ENCODE measurements around the gene FEV.

Gene FEV

DNA sequence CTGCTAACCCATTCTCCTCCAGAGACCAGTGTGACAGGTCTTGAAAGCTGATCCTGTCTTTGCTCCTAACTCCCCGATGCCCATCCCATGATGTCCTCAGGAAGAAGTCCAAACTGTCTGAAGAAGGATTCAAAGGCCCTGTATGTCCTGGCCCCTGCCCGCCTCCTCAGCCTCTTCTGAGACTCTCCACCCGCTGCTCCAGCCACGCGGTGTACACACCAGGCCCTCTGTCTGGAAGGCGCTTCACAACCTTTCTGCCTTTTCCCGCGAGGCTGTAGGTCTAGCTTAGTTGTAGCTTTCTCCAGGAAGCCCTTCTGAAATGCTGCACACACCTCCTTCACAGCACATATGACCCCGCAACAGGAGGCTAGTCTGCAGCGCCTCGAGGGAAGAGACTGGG, 31.7 kb upstream of the FEV start:
- DNase-seq, result no peak

DNA sequence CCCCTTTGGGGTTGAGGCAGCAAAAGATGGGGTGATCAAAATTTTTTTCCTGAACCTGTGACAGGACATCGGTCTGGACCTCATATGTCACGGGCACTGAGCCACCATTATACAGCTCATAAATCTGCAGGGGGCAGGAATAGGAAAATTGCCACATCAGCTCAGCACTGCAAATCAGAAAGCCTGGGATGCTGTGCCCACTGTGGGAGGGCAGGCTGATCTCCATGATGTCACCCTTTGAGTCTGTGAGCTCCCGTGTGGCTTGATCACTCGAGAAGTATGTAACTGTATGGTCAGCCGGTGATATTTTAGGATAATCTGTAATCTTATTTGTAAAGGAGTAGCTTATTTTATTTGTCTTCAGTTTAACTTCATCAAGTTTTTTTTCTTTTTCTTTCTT, 25.9 kb upstream of the FEV start:
- no peak for DNase-seq

DNA sequence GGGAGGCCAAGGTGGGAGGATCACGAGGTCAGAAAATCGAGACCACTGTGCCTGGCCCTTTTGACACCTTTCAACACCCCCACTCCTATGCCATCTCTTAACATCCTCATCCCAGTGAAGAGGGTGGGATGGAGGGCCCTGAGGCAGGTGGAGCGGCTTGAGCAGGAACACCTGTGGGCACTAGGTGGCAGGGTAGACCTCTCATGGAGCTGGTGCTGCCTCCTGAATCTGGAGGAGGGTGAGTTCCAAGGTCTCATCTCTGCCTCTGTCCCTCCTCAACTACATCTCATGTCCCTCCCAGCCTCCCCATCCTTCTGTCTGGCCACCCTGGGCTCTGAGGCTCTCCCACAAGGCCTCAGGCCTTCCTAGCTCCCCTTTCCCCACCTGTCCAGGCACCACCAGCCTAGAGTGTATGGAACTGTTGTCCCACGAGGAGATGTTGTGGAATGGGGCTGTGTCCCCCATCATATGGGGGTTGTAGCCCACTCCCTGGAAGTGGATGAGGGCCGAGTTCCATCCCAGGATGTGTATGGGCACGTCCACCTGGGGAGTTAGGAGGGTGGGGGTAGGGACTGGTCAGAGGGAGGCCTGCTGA, 25.3 kb upstream of the FEV start:
- peak; percentile 42 for DNase-seq

DNA sequence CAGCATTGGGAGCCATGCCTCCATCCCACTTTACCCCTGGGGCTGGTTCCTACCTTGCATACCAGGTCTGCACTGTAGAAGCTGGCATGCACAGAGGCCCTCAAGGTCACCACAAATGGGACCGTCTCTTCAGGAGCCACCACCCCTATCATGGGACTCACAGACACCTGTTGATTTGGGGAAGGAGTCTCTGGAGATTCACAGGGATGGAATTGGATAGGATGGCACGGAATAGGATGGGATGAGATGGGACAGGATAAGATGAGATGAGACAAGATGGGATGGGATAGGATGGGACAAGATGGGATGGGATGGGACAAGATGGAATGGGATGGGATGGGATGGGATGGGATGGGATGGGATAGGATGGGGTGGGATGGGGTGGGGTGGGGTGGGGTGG, 24.3 kb upstream of the FEV start:
- no peak for DNase-seq

DNA sequence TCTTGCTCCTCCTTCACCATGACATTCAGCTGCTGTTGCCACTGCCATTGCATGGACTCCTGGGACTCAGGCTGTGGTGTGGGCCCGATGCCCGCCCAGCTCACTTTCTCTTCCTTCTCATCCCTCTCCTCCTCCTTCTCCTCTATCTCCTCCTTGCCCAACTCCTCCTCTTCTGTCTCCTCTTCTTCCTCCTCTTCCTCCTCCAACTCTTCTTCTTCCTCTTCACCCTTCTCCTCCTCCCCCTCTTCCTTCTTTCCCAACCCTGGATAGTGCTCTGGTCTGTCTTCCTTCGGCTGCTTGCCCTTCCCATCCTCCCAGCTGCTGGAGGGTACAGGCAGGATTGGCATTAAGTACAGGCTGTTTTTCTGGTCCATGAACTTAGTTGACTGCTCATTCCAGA, 19.0 kb upstream of the FEV start:
- DNase-seq, result no peak

DNA sequence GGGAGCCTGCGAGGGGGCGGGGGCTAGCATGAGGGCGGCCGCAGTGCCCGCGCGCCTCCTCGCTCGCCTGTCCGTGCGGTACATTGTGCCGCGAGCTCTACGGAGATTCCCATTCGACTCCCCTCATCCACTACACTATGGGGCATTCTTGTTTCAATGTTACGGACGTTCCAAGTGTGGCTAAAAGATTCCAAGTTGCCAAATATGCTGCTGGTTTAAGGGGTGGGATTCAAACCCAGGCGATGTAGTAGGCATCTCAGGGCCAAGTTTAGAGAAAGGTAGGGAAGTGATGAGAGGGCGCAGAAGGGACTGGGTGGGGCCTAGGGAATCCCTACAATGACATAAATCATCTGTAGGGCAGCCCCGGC, 18.3 kb upstream of the FEV start:
- no peak for DNase-seq

DNA sequence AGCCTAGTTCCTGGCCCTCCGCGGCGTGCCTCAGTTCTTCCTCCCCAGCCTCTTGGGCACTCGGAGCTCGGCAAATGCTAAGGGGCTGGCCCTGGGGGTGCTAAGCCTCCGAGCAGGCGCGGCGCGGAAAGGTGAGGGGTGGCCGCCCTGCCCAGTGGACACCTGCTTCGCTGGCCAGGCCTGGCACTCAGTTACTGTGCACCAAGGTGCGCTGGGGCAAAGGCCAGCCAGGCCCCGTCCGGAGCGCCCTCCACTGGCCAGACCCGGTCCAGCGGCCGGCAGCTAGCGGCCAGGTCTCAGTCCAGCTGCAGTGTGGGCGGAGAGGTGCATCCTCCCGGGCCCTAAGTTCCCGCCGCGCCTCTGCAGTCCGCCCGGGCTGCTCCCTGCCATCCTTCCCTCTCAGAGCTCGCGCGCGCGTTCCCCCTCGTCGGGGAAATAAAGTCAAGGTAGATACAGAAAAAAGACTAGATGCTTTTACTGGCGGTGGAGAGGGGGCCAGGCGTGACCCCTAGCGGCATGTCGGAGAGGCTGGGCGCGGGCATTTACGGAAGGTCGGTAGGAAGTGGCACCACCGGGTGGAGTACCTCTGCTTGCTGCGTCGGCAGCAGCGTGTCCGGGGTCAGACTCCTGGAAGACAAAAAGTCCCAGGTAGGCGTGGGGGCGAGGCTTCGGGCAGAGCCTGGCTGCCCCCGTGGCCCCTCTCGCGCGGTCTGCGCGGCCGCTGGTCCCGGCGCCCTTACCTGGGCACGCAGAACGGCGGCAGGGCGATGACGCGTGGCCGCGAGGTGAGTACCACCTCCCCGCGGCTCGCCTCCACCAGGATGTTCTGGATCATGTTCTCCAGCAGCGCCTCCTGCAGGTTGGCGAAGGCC, 17.6 kb upstream of the FEV start:
- DNase-seq, result peak; percentile 63

DNA sequence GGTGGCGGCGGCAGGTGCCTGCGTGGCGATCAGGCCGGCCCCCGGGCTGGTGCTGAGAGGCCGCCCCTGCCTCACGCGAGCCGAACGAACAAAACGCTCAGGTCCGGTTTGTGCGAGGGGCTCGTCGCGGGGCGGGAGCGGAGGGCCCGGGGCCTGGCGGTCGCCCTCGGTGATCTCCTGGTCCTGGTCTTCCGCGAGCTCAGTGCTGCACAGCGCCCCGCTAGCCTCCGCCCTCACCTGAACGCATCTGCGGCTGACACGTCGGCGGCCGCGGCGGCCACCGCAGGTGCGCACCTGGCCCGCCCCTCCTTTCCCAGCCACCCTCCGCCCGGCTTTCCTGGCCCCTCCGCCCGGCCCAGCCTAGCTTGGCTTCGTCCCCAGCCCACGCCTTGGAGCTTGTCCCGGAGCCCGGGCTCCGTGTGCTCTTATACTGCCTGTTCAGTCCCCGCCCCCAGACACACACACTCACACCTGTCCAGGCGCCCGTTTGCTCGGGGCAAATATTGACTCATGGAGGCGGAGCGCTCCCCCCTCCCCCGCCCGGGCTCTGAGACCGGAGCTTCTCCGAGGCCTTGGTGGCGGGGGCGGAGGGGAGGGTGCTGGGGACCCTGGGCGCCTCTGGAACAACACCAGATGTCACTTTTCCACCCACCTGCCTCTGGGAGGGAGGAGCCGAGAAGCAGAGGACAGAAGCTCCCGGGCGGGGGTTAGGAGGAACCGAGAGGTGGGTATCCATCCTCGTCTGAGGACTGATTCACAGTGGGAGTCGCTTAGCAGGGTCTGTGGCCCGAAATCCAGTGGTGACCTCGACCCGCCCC, 16.8 kb upstream of the FEV start:
- DNase-seq, result no peak

DNA sequence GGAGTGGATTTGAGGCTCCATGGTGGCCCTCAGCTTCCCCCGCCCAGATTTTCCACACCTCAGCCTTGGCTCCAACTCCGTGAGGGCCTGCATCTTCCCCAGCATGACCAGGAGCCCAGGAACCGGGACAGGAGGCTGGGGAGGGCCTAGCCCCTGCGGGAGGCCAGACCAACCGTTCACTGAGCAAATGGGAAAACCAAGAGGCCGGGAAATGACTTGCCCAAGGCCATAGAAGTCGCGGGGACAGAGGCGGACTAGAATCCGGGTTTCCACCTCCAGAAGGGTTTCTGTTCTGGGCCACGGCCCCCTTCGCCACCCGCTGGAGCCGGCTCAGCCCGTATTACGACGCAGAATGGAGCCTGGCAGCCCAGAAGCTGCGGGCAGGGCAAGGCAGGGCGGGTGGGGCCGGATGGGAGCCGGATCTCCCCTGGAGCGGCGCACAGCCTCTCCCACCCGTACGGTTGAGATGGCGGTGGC, 16.2 kb upstream of the FEV start:
- DNase-seq, result no peak

DNA sequence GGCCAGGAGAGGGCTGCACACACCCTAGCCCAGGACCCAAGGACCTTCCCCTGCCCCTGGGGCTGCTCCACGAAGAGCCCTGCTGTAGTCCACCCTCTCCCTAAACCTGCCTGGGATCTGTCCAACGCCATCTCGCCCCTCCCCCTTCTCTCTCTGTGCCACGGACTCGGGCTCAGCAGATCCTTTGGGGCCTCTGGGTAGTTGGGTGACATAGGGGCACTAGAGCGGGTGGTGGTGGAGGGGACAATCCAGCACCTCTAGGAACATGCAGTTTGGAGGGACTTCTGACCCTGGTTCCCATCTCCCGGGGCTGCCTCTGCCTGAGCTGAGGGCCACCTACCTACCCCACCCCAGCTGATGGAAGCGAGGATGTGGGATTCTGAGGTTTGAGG, 15.6 kb upstream of the FEV start:
- no peak for DNase-seq

DNA sequence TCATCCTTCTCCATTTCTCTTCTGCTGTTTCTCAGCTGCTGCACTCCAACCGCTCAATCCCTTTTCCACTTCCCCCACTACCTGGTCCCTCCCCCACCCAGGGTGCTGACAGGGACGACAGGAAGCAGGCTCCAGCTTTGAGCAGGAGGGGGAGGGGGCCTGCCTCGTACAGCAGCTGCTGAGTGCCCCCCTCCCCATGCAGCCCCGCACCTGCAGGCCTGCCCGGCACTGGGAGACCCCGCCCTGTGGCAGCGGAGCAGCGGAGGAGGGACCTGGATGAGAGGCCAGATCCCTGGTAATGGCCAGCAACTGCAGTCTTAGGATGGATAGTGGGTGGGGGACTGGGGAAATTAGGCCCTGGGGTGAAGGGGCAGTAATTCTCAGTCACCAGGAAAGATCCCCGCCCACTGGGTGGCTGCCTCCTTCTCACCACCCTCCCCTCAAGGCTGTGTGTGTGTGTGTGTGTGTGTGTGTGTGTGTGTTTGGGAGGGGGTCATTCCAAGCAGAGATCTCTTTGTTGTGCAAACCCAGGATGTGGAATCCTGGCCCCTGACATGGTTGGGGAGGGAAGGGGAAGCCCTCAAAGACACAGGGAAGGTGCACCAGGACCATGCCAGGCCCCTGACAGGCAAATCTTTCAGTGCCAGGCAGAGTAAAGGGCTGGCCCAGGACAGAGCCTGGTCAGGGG, 15.0 kb upstream of the FEV start:
- no peak for DNase-seq

DNA sequence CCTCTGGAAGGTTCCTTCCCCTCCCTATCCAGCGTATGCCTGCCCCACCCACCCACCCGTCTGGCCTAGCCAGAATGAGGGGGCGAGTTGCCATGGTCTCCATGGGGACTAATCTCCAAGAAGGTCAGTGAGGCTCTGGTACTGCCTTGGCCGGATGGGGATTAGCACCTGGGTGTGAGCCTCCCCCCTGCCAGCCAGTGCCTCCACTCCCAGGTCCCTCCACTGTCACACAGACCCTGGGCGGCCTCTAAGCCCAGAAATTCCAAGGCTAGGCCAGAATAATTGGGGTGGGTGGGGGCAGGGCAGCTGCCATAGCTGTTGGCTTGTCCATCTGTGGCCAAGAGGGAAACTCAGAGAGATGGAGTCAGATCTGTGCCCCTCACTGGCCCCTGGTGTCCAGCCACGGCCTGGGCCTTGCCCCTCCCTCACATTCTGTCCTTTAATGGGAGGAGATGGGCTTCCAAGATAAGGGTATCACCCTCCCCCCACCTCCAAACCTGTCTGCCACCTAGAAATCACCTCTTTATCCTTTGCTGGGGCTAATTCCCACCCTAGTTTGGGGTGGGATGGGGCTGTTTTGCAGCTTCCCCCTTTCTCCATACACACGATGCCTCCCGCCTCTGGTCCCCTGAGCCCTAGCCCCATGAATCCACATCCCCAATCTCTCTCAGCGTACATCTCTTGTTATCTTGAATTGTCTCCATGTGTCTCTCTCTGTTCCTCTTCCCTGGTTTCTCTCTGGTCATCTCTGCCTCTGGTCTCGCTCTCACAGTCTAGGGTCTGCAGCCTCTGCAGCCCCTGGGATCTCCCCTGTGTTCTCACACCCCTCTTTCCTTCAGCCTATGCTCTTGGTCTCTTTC, 14.3 kb upstream of the FEV start:
- DNase-seq, result no peak

DNA sequence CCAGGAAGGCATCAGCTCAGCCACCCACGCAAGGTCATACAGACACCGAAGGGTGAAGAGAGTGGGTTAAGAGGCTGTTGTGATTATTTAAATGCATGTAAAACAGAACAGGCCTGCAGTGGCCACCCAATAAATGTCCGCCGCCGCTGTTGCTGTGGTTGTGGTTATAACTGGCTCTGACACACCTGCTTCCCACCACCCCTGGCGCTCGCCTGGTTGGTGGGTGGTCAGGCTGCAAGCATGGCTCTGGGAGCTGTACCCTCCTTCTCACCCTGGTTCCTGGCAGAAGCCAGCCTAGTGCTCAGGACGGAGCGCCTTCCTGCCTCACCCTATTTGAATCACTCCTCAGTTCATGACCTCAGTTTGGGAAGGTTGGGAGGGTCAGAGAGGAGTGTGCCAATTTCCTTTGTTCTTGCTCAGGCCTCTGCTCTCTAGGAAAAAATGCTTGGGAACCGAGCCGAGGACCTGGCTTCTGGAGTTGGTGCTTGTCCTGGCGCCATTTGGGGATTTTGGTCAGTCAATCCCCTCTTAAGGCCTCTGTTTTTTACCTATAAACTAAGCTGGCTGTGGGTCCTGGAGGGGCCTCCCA, 13.5 kb upstream of the FEV start:
- no peak for DNase-seq

DNA sequence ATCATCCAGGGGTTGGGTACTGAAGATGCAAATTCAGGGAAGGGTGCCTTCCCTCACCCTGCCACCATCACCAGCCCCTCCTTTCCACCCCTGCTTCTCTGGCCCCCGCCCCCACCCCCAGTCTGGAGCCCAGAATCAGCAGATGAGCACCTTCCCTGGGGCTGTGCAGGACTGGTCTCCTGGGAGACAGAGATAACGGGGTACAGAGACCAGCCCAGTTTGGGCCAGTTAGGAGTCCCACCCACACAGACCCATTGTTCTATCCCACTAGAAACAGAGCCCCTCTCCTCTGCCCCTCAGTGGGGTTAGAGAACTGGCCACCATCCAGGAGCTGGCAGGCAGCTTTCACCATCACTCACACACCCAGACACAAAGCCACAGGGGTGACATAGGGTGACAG, 12.7 kb upstream of the FEV start:
- DNase-seq, result peak; percentile 60

DNA sequence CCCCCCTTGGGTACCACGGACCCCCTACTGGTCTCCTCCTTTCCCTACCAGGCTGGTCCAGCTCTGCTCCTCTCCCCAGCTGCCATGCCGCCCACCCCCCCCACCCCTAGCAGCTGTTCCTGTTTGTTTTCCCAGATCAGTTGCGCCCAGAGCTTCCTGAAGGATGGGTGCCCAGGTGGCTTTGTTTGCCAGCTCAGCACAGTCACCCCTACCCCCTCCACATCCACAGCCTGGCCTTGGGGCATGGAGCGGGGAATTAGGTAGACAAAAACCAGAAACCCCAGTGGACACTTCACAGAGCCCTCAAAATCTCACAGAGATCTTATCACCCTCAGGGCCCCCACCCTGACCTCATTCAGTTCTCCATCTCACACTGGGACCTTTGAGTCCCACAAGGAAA, 12.0 kb upstream of the FEV start:
- no peak for DNase-seq

DNA sequence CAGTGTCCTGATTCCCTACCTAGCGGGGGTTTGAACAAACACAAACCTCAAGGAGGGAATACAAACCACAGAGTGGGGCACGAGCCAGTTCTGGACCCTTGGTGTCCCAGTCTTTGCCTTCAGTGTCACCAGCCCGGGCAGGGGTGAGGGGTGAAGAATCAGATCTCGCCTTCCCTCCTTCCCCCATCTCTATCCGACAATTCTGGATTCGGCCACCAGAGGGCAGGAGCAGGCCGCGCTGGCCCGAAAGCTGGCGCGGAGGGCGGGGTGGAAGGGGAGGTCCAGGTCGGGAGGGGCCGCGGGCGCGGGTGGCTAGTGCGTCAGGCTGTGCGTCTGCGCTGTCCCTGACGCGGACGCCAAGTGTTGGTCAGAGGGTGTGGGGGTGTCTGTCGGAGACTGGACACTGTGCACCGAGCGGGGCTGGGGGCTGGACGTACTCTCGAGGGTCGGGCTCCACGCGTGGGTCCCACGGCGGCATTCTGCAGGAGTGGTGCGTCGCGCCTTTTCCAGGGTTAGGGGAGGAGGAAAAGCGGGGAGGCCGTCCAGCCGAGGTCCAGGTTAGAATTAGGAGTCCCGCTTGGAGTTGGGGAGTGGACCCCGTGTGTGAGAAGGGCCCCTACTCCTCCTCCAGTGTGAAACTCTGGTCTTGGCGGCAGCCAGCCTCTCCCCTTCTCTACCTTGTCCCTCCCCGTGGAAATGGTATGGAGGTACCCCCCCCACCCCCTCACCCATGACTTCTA, 11.2 kb upstream of the FEV start:
- DNase-seq, result peak; percentile 88

DNA sequence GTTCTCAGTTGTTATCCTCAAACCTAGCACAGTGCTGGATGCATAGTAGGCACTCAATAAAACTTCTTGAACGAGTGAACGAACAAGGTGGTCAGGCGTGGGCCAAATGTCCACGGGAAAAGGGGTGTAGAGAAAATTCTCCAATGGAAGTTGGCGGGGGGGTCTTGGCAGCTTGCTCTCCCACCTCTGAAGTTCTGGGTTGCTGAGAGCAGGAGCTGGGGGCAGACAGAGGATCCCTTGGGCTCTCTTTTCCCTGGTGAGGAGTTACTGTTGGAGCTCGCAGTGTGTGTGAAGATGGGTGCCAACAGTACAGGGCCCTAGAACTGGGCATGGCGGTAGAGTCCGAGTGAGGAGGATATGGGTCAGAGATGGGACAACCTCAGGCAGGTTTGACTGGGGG, 10.6 kb upstream of the FEV start:
- DNase-seq, result no peak

DNA sequence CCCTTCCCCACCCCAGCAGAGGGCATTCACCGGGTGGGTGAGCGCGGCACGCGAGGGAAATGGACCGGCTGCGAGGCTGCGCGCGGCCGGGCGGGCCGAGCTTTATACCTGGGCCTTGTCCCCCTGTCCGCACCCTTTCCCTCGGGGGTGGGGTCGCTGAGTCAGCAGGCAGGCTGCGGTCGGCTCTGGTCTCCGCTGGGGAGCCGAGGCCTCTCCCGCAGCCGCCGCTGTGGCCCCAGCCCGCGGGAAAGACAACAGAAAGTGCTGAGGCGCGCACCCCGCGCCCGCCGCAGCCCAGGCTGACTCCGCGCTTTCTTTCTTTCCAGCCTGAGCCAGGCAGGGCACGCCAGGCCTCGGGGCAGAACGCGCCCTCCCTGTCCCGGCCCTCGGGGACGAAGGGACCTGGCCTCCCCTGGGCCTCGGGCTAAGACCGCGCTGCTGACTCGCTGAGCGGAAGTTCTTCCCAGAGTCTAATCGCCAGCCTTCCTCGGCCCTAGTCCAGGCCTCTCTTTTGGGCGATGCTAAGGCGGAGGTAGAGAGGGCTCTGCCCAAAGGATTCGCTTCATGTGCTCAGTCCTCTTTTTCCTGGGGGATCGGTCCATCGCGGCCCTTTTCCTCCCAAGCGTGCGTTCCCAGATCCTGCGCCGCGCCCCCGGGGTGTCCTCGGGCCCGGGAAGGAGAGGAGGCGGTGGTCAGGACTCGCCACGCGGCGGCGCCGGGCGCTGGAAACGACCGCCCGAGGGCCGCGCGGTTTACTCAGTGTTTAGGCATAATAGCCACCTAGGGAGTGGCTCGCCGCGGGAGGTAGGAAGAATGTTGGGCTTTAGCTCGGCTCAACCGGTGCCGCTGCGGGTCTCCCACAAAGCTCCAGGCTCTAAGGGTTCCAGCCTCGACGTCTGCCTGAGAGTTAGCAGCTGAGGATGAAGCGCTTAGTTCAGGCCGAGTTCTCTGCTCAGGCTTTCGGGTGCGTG, 8.6 kb upstream of the FEV start, which contains the start of gene CRYBA2:
Gene CRYBA2, minus strand, starts transcription at position 78 of the 971 bp plus-strand sequence. CDS start 246 bp downstream, outside the sequence.
- DNase-seq, result no peak

DNA sequence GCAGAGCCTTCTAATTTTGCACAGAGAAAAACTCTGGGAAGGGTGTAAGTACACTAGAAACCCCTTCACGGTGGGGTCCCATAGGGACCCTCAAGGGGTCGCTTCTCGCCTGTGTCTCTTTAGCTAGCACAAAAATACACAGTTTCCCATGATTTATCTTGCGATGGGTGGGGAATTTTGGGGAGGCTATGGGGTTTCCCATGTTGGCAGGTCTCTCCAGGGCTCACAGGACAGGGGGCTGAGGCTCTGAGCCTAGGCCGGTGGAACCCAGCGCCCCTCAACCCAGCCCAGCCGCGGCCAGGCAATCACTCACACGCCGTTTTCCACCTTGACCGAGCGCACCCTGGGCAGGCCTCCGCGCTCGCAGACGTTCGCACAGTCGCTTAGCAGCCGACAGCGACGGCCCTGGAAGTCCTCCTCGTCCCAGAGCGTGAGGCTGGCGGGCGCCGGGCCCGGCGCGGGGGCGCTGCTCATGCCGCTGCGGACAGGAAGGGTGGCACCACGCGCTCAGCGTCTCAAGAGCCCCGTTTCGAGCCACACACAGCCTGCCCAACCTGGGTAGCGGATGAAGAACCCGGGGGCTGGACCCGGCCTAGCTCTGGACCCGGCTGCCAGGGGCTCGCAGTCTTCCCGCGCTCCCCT, 7.8 kb upstream of the FEV start:
- no peak for DNase-seq

Data from hematopoietic multipotent progenitor cell treated with erythropoietin and hydrocortisone succinate and interleukin-3 and kit ligand, for 6 days (in vitro differentiated cells).